Bronchial epithelial cell (primary cell): ENCODE results near the gene TNFRSF18. TPM values are rescaled to one million over a fixed set of nuclear protein-coding genes. Genes with fewer than 3 reads are reported as not detected.

Source experiments
- DNase-seq: peaks from one replicate; pipeline ENCODE4 v3.0.0-alpha.2; 2010; ENCODE audit warnings: low read depth
- FAIRE-seq: peaks from 2 replicates; lab custom pipeline; 2011; peaks lifted over from hg19 to GRCh38; lab: Jason Lieb, UNC
- H3K27me3 ChIP-seq: 2 replicates; pipeline ENCODE4 v1.5.1; 2011; ENCODE audit warnings: low read length; ENCODE audit not compliant: control insufficient read depth, insufficient read depth
- H3K36me3 ChIP-seq: 2 replicates; pipeline ENCODE4 v1.5.1; 2011; ENCODE audit warnings: low read length; ENCODE audit not compliant: control insufficient read depth, insufficient read depth
- H3K4me3 ChIP-seq: 2 replicates; pipeline ENCODE4 v1.5.1; 2011; ENCODE audit warnings: mild to moderate bottlenecking, low read depth, low read length, control low read depth
- total RNA-seq: library from RNA; depleted of rRNA; stranded (reverse); fragments of >200 nt; gene quantifications from 2 replicates; pipeline ENCODE4 v1.2.1, GENCODE V29; 2014
- TF ChIP-seq, protein P1 (sequence below): IDR thresholded peaks from 2 replicates; pipeline ENCODE4 v1.5.1; 2011; ENCODE audit warnings: mild to moderate bottlenecking, moderate library complexity, low read length, control low read depth, inconsistent platforms; ENCODE audit not compliant: insufficient read depth, severe bottlenecking

Gene TNFRSF18
- total RNA-seq, 1 donor from 2014 or later: not detected

GRCh38 chr1:1227386-1227785 is 21.0 kb upstream of the TNFRSF18 start:
- no peak for DNase-seq
- Histone ChIP-seq H3K4me3 (no peak overlapping the region), H3K36me3 (peaks cover 40% of the 10 kb centered on the region), H3K27me3 (no peaks in the 10 kb centered on the region)
- FAIRE-seq: no peak
- TF ChIP-seq, protein P1, sequence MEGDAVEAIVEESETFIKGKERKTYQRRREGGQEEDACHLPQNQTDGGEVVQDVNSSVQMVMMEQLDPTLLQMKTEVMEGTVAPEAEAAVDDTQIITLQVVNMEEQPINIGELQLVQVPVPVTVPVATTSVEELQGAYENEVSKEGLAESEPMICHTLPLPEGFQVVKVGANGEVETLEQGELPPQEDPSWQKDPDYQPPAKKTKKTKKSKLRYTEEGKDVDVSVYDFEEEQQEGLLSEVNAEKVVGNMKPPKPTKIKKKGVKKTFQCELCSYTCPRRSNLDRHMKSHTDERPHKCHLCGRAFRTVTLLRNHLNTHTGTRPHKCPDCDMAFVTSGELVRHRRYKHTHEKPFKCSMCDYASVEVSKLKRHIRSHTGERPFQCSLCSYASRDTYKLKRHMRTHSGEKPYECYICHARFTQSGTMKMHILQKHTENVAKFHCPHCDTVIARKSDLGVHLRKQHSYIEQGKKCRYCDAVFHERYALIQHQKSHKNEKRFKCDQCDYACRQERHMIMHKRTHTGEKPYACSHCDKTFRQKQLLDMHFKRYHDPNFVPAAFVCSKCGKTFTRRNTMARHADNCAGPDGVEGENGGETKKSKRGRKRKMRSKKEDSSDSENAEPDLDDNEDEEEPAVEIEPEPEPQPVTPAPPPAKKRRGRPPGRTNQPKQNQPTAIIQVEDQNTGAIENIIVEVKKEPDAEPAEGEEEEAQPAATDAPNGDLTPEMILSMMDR: no peak

- no peak for FAIRE-seq
- TF ChIP-seq, protein P1: no peak
- Histone ChIP-seq H3K4me3 (no peak overlapping the region), H3K36me3 (peaks cover 44% of the 10 kb centered on the region), H3K27me3 (no peaks in the 10 kb centered on the region)
- no peak for DNase-seq
Measured at GRCh38 chr1:1226566-1227362, 20.4 kb upstream of the TNFRSF18 start.

DNA sequence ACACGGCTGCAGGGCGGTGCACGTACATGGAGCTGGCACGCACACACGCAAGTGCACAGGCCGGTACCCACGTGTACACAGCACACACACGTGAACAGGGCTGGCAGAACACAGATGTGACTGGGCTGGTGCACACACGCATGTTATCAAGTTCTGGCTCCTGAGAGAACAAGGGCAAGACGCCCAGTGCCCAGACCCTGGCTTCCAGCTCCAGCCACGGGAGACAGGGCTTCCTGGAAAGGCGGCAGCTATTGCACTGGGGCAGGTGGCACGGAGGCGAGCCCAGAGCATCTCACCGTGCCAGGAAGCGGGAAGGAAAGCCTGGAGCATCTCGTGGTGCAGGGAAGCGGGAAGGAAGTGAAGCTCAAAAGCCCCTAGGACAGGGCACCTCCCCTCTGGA is 19.5 kb upstream of the TNFRSF18 start:
- TF ChIP-seq, protein P1: no peak
- H3K27me3 ChIP-seq: no peaks in the 10 kb centered on the region
- H3K36me3 ChIP-seq: peaks cover 47% of the 10 kb centered on the region

GRCh38 chr1:1225238-1225845 is 18.9 kb upstream of the TNFRSF18 start:
- TF ChIP-seq, protein P1: no peak
- peak; percentile 52 for FAIRE-seq
- DNase-seq: no peak
- Histone ChIP-seq H3K4me3 (no peak overlapping the region), H3K27me3 (no peaks in the 10 kb centered on the region), H3K36me3 (peaks cover 48% of the 10 kb centered on the region)

More for the DNA sequence above, 19.5 kb upstream of the TNFRSF18 start:
- H3K4me3 ChIP-seq: no peak overlapping the region
- DNase-seq: no peak
- peak; percentile 64 for FAIRE-seq

DNA sequence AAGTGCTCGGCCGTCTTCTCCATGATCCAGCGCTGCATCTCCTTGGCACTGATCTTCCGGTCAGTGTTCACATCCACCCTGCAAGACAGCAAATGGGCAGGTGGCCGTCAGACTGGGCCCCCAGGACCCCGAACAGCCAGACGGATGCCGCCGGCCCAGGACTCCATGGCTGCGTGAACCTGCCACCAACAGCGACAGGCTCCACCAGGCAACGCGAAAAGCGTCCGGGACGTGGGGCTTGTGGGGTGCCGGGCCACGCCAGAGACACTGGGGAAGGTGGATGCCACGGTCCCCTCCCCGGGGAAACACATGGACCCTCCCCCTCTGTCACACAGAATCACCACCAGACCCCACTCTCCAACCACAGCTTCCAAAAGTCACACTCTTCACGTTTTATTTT is 17.5 kb upstream of the TNFRSF18 start:
- H3K27me3 ChIP-seq: no peaks in the 10 kb centered on the region
- H3K36me3 ChIP-seq: peaks cover 43% of the 10 kb centered on the region
- DNase-seq (no peak), FAIRE-seq (no peak)
- no peak overlapping the region for H3K4me3 ChIP-seq
- TF ChIP-seq, protein P1: no peak
